Liver (tissue), 9 donors: ENCODE results near the gene FAM168B. TPM values are rescaled to one million over a fixed set of nuclear protein-coding genes. Genes with fewer than 3 reads are reported as not detected.
A peak's percentile ranks its signal among the peaks of the same experiment; 100 is the strongest.

Experiments used
- DNase-seq: peaks from one replicate; pipeline ENCODE4 v3.0.0-alpha.2; 2017; ENCODE audit warnings: low spot score
- H3K27ac ChIP-seq, 2 donors: one replicate each; pipeline ENCODE4 v1.7.0; 2013; ENCODE audit warnings: inconsistent platforms in 2 of 2, low read length in 2 of 2, control low read depth in 1 of 2, low read depth in 1 of 2, mild to moderate bottlenecking in 1 of 2
- H3K27me3 ChIP-seq, 4 donors: one replicate each; pipeline versions ENCODE4 v1.6.1 to v1.7.0; 2013; ENCODE audit warnings: low read length in 3 of 4, inconsistent platforms in 1 of 4, mild to moderate bottlenecking in 1 of 4, moderate library complexity in 1 of 4; ENCODE audit not compliant: control insufficient read depth in 4 of 4, insufficient read depth in 4 of 4
- H3K36me3 ChIP-seq, 4 donors: one replicate each; pipeline versions ENCODE4 v1.6.1 to v1.7.0; 2013; ENCODE audit warnings: low read length in 3 of 4, mild to moderate bottlenecking in 3 of 4, low read depth in 1 of 4, moderate library complexity in 1 of 4; ENCODE audit not compliant: control insufficient read depth in 4 of 4, insufficient read depth in 3 of 4
- H3K4me1 ChIP-seq, 4 donors: one replicate each; pipeline versions ENCODE4 v1.6.1 to v1.7.0; 2013; ENCODE audit warnings: low read length in 3 of 4, mild to moderate bottlenecking in 3 of 4, moderate library complexity in 1 of 4; ENCODE audit not compliant: control insufficient read depth in 4 of 4, insufficient read depth in 4 of 4
- H3K4me3 ChIP-seq, 3 donors: one replicate each; pipeline versions ENCODE4 v1.6.1 to v1.7.0; 2013; ENCODE audit warnings: low read length in 3 of 3, control low read depth in 1 of 3, low read depth in 1 of 3, mild to moderate bottlenecking in 1 of 3
- H3K9ac ChIP-seq, 2 donors: one replicate each; pipeline ENCODE4 v1.7.0; 2013; ENCODE audit warnings: low read length in 2 of 2, mild to moderate bottlenecking in 2 of 2, moderate library complexity in 2 of 2, control low read depth in 1 of 2, low read depth in 1 of 2
- H3K9me3 ChIP-seq, 4 donors: one replicate each; pipeline versions ENCODE4 v1.6.1 to v1.7.0; 2013; ENCODE audit warnings: low read length in 3 of 4; ENCODE audit not compliant: control insufficient read depth in 4 of 4
- EGR1 ChIP-seq, 2 donors: IDR thresholded peaks; 2 replicates each; pipeline ENCODE4 v1.6.1; 2016 to 2018; ENCODE audit warnings: antibody characterized with exemption in 2 of 2, low read depth in 2 of 2
- FOXA1 ChIP-seq: IDR thresholded peaks from 2 replicates; pipeline ENCODE4 v1.6.1; 2016; ENCODE audit warnings: antibody characterized with exemption
- FOXA2 ChIP-seq: IDR thresholded peaks from 2 replicates; pipeline ENCODE4 v1.6.1; 2016; ENCODE audit warnings: antibody characterized with exemption
- GABPA ChIP-seq, 2 donors: IDR thresholded peaks in 1 of 2; conservative IDR thresholded peaks in 1 of 2; 2 replicates each; pipeline ENCODE4 v1.6.1; 2016; ENCODE audit warnings: antibody characterized with exemption in 2 of 2, mild to moderate bottlenecking in 1 of 2, moderate library complexity in 1 of 2
- HNF4A ChIP-seq, 2 donors: conservative IDR thresholded peaks; 2 replicates each; pipeline ENCODE4 v1.6.1; 2016; ENCODE audit warnings: antibody characterized with exemption in 2 of 2, mild to moderate bottlenecking in 2 of 2
- HNF4G ChIP-seq: IDR thresholded peaks from 2 replicates; pipeline ENCODE4 v1.6.1; 2016; ENCODE audit warnings: antibody characterized with exemption
- JUND ChIP-seq, 2 donors: IDR thresholded peaks; 2 replicates each; pipeline ENCODE4 v1.6.1; 2016; ENCODE audit warnings: antibody characterized with exemption in 2 of 2
- NR2F2 ChIP-seq: IDR thresholded peaks from 2 replicates; pipeline ENCODE4 v1.6.1; 2016; ENCODE audit warnings: antibody characterized with exemption
- RAD21 ChIP-seq, 2 donors: IDR thresholded peaks; 2 replicates each; pipeline ENCODE4 v1.6.1; 2016; ENCODE audit warnings: antibody characterized with exemption in 2 of 2, mild to moderate bottlenecking in 2 of 2
- RXRA ChIP-seq, 2 donors: IDR thresholded peaks; 2 replicates each; pipeline ENCODE4 v1.6.1; 2017 to 2018; ENCODE audit warnings: antibody characterized with exemption in 2 of 2, mild to moderate bottlenecking in 1 of 2
- SP1 ChIP-seq: IDR thresholded peaks from 2 replicates; pipeline ENCODE4 v1.6.1; 2018; ENCODE audit warnings: antibody characterized with exemption, mild to moderate bottlenecking
- TAF1 ChIP-seq: conservative IDR thresholded peaks from 2 replicates; pipeline ENCODE4 v1.6.1; 2016; ENCODE audit warnings: antibody characterized with exemption, mild to moderate bottlenecking
- YY1 ChIP-seq: IDR thresholded peaks from 2 replicates; pipeline ENCODE4 v1.6.1; 2016; ENCODE audit warnings: antibody characterized with exemption, mild to moderate bottlenecking
- WGBS: extraction: QIAGEN DNeasy Blood & Tissue Kit; methylation state at CpG from one replicate; pipeline ENCODE4 v1.1.7; 2013; 5-methylcytosine and 5-hydroxymethylcytosine counted together
- polyA plus RNA-seq, 2 donors: library from polyadenylated mRNA; stranded (reverse) in 1 of 2; unstranded in 1 of 2; fragments of 200-250 nt in 1 of 2; fragments of >200 nt in 1 of 2; fragmentation: Nextera tagmentation in 1 of 2; extraction: Ambion mirVana in 1 of 2; gene quantifications; one replicate each; pipeline versions ENCODE4 v1.2.1 to v1.2.3, GENCODE V29; 2013 to 2015
- total RNA-seq, 2 donors: library from RNA; depleted of rRNA; stranded (reverse); fragments of >200 nt; gene quantifications; one replicate each; pipeline ENCODE4 v1.2.3, GENCODE V29; 2014
- TF ChIP-seq, protein P1 (sequence below): IDR thresholded peaks from 2 replicates; pipeline ENCODE4 v1.6.1; 2016; ENCODE audit warnings: antibody characterized with exemption, mild to moderate bottlenecking
- TF ChIP-seq, protein P2 (sequence below): IDR thresholded peaks from 2 replicates; pipeline ENCODE4 v1.6.1; 2016; ENCODE audit warnings: antibody characterized with exemption
- TF ChIP-seq, protein P3 (sequence below): IDR thresholded peaks from 2 replicates; pipeline ENCODE4 v1.6.1; 2016; ENCODE audit warnings: antibody characterized with exemption
- TF ChIP-seq, protein P4 (sequence below): IDR thresholded peaks from 2 replicates; pipeline ENCODE4 v1.6.1; 2016; ENCODE audit warnings: antibody characterized with exemption
- TF ChIP-seq, protein P5 (sequence below): fragments of 150-350 bp; IDR thresholded peaks from 2 replicates; pipeline ENCODE4 v1.5.1; 2017; ENCODE audit warnings: improper control_type of control experiment, low read depth, low read length; ENCODE audit not compliant: missing input control
- donor health status: healthy.
- donor health status: healthy.
- donor health status: healthy.
- donor health status: healthy.
- donor health status: healthy.

FAM168B gene
- total and polyA plus RNA-seq, 4 donors = 13.9 to 62.3 (median 30.8) TPM

DNA sequence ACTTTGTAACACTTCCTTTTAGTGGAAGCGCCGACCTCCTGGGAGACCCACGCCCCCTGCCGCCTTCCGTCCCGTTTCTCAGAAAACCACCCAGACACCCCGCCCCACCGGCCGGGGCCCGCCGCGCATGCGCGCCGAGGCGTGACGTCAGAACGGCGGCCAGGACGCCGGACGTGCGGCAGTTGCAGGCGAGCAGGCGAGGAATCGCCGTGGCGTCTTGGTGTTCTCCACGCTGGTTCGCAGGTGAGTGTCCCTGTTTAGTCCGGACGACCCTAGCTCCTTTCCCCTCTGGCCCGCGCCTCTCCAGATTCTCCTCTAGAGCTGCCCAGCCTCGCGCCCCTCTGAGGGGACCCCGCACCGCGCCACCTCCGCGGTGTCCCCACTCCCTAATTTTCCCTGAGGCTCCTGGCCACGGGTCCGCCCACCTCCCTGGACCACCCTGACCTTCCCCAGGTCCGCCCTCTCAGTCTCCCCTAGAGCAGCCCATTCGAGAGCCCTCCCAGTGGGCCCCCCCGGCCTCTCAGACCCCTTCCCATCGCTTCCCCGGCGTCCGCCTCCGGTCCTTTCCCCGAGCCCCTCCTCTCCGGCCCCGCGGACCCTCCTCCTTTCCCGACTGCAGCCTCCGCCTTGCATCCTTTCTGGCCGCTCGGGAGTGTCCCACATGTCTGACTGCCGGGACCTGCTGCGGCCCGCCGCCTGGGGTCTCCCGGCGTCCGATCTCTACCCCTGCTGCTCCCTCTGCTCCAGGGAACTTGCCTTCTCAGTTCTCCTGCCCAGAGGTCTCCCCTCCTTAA is 12.1 kb upstream of the FAM168B start, which contains the start of gene PLEKHB2:
Gene PLEKHB2 (plus strand): TSS at position 181 of the 794 bp plus-strand sequence. CDS start 15,606 bp downstream, outside the sequence.
- Histone ChIP-seq H3K36me3 (no peaks in the 10 kb centered on the region), H3K4me1 (peaks cover 0 to 19% (median 11%) of the 10 kb centered on the region in 4 donors), H3K9me3 (no peaks in the 10 kb centered on the region), H3K27ac (peak within 1 kb of the TSS; percentile 93 to 97), H3K9ac (peak within 1 kb of the TSS; percentile 67 to 75), H3K27me3 (no peaks in the 10 kb centered on the region), H3K4me3 (peak within 1 kb of the TSS; percentile 65 to 79 (median 79))
- peak; percentile 96 for DNase-seq
- TF ChIP-seq TAF1 (no peak), GABPA (IDR thresholded peaks at IDR 0.05 in 1 of 2, conservative IDR thresholded peaks at IDR 0.05 in 1 of 2) (peak in 1 of 2 donors; percentile 54)
- WGBS = under 1% methylated on average over 66 of the region's 66 CpGs

DNA sequence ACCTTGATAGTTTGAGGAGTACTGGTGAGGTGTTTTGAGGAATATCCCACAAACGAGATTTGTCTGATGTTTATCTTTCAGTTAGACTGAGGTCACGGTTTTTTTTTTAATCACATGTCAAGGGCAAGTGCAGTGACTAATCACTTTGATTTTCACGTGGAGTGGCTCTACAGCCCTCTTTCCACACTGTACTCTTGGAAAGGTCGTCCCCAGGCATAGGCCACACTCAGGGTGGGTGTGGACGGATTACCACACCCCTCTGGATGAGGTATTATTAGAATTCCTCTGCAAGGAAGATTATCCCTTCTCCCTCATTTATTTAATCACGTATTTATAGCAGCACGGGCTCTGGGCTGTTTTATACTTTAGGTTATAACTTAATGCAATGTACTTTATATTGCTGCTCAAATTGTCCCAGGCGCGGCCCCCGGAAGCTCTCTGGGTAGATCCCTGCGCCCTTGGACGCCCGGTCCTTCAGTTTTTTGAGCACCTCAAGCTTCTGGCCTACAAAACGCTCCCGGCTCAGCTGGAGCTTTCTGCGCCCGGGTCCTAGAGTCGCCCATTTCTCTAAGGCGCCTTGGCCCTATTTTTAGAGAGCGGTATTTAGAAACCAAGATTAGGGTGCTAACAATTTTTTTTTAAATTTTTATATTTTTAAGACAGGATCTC is 11.4 kb upstream of the FAM168B start:
- no peaks in the 10 kb centered on the region for H3K9me3 ChIP-seq
- peak; percentile 45 to 49 for TF ChIP-seq HNF4A (conservative IDR thresholded peaks at IDR 0.05)
- TF ChIP-seq, protein P1, sequence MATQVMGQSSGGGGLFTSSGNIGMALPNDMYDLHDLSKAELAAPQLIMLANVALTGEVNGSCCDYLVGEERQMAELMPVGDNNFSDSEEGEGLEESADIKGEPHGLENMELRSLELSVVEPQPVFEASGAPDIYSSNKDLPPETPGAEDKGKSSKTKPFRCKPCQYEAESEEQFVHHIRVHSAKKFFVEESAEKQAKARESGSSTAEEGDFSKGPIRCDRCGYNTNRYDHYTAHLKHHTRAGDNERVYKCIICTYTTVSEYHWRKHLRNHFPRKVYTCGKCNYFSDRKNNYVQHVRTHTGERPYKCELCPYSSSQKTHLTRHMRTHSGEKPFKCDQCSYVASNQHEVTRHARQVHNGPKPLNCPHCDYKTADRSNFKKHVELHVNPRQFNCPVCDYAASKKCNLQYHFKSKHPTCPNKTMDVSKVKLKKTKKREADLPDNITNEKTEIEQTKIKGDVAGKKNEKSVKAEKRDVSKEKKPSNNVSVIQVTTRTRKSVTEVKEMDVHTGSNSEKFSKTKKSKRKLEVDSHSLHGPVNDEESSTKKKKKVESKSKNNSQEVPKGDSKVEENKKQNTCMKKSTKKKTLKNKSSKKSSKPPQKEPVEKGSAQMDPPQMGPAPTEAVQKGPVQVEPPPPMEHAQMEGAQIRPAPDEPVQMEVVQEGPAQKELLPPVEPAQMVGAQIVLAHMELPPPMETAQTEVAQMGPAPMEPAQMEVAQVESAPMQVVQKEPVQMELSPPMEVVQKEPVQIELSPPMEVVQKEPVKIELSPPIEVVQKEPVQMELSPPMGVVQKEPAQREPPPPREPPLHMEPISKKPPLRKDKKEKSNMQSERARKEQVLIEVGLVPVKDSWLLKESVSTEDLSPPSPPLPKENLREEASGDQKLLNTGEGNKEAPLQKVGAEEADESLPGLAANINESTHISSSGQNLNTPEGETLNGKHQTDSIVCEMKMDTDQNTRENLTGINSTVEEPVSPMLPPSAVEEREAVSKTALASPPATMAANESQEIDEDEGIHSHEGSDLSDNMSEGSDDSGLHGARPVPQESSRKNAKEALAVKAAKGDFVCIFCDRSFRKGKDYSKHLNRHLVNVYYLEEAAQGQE = peak; percentile 13
- TF ChIP-seq GABPA (IDR thresholded peaks at IDR 0.05 in 1 of 2, conservative IDR thresholded peaks at IDR 0.05 in 1 of 2) = peak in 1 of 2 donors; percentile 12
- TF ChIP-seq RAD21 (IDR thresholded peaks at IDR 0.05) = peak in 1 of 2 donors; percentile 19
- peak; percentile 53 to 60 for TF ChIP-seq RXRA (IDR thresholded peaks at IDR 0.05)
- TF ChIP-seq, protein P2, sequence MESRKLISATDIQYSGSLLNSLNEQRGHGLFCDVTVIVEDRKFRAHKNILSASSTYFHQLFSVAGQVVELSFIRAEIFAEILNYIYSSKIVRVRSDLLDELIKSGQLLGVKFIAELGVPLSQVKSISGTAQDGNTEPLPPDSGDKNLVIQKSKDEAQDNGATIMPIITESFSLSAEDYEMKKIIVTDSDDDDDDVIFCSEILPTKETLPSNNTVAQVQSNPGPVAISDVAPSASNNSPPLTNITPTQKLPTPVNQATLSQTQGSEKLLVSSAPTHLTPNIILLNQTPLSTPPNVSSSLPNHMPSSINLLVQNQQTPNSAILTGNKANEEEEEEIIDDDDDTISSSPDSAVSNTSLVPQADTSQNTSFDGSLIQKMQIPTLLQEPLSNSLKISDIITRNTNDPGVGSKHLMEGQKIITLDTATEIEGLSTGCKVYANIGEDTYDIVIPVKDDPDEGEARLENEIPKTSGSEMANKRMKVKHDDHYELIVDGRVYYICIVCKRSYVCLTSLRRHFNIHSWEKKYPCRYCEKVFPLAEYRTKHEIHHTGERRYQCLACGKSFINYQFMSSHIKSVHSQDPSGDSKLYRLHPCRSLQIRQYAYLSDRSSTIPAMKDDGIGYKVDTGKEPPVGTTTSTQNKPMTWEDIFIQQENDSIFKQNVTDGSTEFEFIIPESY = no peak
- TF ChIP-seq HNF4G = no peak
- no peak for TF ChIP-seq FOXA1
- peak; percentile 43 to 74 for TF ChIP-seq JUND (IDR thresholded peaks at IDR 0.05)
- peak in 1 of 2 donors; percentile 9 for TF ChIP-seq EGR1 (IDR thresholded peaks at IDR 0.05; ENCODE audit: low read depth in 2 of 2)
- peak; percentile 36 for TF ChIP-seq SP1
- TF ChIP-seq, protein P3, sequence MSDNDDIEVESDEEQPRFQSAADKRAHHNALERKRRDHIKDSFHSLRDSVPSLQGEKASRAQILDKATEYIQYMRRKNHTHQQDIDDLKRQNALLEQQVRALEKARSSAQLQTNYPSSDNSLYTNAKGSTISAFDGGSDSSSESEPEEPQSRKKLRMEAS = peak; percentile 33
- TF ChIP-seq TAF1 = no peak
- TF ChIP-seq, protein P4, sequence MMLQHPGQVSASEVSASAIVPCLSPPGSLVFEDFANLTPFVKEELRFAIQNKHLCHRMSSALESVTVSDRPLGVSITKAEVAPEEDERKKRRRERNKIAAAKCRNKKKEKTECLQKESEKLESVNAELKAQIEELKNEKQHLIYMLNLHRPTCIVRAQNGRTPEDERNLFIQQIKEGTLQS = peak; percentile 60
- TF ChIP-seq FOXA2 = no peak
- peak; percentile 24 for TF ChIP-seq NR2F2
- peak; percentile 39 for TF ChIP-seq YY1
- TF ChIP-seq, protein P5, sequence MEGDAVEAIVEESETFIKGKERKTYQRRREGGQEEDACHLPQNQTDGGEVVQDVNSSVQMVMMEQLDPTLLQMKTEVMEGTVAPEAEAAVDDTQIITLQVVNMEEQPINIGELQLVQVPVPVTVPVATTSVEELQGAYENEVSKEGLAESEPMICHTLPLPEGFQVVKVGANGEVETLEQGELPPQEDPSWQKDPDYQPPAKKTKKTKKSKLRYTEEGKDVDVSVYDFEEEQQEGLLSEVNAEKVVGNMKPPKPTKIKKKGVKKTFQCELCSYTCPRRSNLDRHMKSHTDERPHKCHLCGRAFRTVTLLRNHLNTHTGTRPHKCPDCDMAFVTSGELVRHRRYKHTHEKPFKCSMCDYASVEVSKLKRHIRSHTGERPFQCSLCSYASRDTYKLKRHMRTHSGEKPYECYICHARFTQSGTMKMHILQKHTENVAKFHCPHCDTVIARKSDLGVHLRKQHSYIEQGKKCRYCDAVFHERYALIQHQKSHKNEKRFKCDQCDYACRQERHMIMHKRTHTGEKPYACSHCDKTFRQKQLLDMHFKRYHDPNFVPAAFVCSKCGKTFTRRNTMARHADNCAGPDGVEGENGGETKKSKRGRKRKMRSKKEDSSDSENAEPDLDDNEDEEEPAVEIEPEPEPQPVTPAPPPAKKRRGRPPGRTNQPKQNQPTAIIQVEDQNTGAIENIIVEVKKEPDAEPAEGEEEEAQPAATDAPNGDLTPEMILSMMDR = no peak
- H3K4me1 ChIP-seq = peaks cover 0 to 19% (median 11%) of the 10 kb centered on the region in 4 donors
- H3K9ac ChIP-seq = peak overlapping the region; percentile 51 to 75
- H3K27ac ChIP-seq = peak overlapping the region; percentile 93 to 97
- under 1% methylated on average over 20 of the region's 20 CpGs for WGBS
- no peaks in the 10 kb centered on the region for H3K36me3 ChIP-seq
- peak overlapping the region in 2 of 3 donors; percentile 65 to 79 for H3K4me3 ChIP-seq
- DNase-seq = peak; percentile 37
- no peaks in the 10 kb centered on the region for H3K27me3 ChIP-seq
